DOHH2 (cell line): Measurements from ENCODE around the gene GPATCH3.

Experiments used
- CTCF ChIP-seq: fragments of 200-600 bp; sonication (generic); IDR thresholded peaks from one replicate; pipeline ENCODE4 v1.5.1; 2014; ENCODE audit warnings: antibody characterized with exemption, mild to moderate bottlenecking, low read depth, low read length; ENCODE audit not compliant: poor library complexity, severe bottlenecking
- EZH2phosphoT487 ChIP-seq: fragments of 200-600 bp; sonication (generic); IDR thresholded peaks from 2 replicates; pipeline ENCODE4 v1.6.1; 2017; ENCODE audit warnings: borderline replicate concordance, mild to moderate bottlenecking, antibody characterized with exemption, low read length, moderate library complexity, mixed read lengths

- TF ChIP-seq CTCF (no peak), EZH2phosphoT487 (no peak)
Observed at GRCh38 chr1:26856181-26856580, 44.1 kb downstream of the GPATCH3 start.
